SK-N-SH treated with all-trans-retinoic acid at 6 μM for 48 hours (cell line): ENCODE data around the gene TAOK1.

ENCODE experiments used
- ATAC-seq: fragments of 200-7000 bp; cut with Tn5 transposase; 3 replicates; pipeline ENCODE4 v1.9.1; 2020; ENCODE audit warnings: mild to moderate bottlenecking, moderate library complexity
- ARNTL ChIP-seq: fragments of 450-650 bp; formaldehyde crosslinking; IDR thresholded peaks from 2 replicates; pipeline ENCODE4 v1.5.0; 2020; ENCODE audit warnings: low read depth, mild to moderate bottlenecking, moderate library complexity, borderline replicate concordance
- BACH2 ChIP-seq: fragments of 250-450 bp; sonication (Bioruptor Pico); IDR thresholded peaks from 2 replicates; pipeline ENCODE4 v1.9.0; 2021; ENCODE audit warnings: mild to moderate bottlenecking, borderline replicate concordance
- CREB5 ChIP-seq: fragments of 250-450 bp; sonication (Bioruptor Pico); IDR thresholded peaks from 2 replicates; pipeline ENCODE4 v1.5.1; 2020; ENCODE audit warnings: low read depth, mild to moderate bottlenecking, moderate library complexity
- CSDC2 ChIP-seq: fragments of 250-450 bp; sonication (Bioruptor Pico); IDR thresholded peaks from 2 replicates; pipeline ENCODE4 v1.5.0; 2020; ENCODE audit warnings: mild to moderate bottlenecking, moderate library complexity
- ESRRG ChIP-seq: fragments of 250-450 bp; sonication (Bioruptor Pico); IDR thresholded peaks from 2 replicates; pipeline ENCODE4 v1.6.1; 2021; ENCODE audit warnings: mild to moderate bottlenecking
- GLIS3 ChIP-seq: fragments of 250-450 bp; sonication (Bioruptor Pico); IDR thresholded peaks from 2 replicates; pipeline ENCODE4 v1.5.0; 2020; ENCODE audit warnings: mild to moderate bottlenecking, moderate library complexity
- ISL1 ChIP-seq: fragments of 250-450 bp; sonication (Bioruptor Pico); IDR thresholded peaks from 2 replicates; pipeline ENCODE4 v2.1.2; 2022; ENCODE audit warnings: mild to moderate bottlenecking, moderate library complexity
- OSR1 ChIP-seq: fragments of 250-450 bp; sonication (Bioruptor Pico); IDR thresholded peaks from 2 replicates; pipeline ENCODE4 v1.8.0; 2022; ENCODE audit warnings: moderate library complexity, mild to moderate bottlenecking, inconsistent platforms
- PATZ1 ChIP-seq: fragments of 250-450 bp; sonication (Bioruptor Pico); IDR thresholded peaks from 2 replicates; pipeline ENCODE4 v1.8.0; 2020; ENCODE audit warnings: mild to moderate bottlenecking, moderate library complexity, borderline replicate concordance
- PPARA ChIP-seq: fragments of 250-450 bp; sonication (Bioruptor Pico); IDR thresholded peaks from 2 replicates; pipeline ENCODE4 v1.5.0; 2020; ENCODE audit warnings: mild to moderate bottlenecking, borderline replicate concordance
- RARB ChIP-seq: fragments of 250-450 bp; sonication (Bioruptor Pico); IDR thresholded peaks from 2 replicates; pipeline ENCODE4 v1.8.0; 2021; ENCODE audit warnings: mild to moderate bottlenecking, moderate library complexity
- SNAI2 ChIP-seq: fragments of 250-450 bp; sonication (Bioruptor Pico); IDR thresholded peaks from 2 replicates; pipeline ENCODE4 v1.5.0; 2020; ENCODE audit warnings: mild to moderate bottlenecking, moderate library complexity
- TCF4 ChIP-seq: fragments of 250-450 bp; sonication (Bioruptor Pico); IDR thresholded peaks from 2 replicates; pipeline ENCODE4 v1.8.0; 2021; ENCODE audit warnings: mild to moderate bottlenecking, moderate library complexity, borderline replicate concordance
- TSHZ2 ChIP-seq: fragments of 250-450 bp; sonication (Bioruptor Pico); IDR thresholded peaks from 2 replicates; pipeline ENCODE4 v1.5.0; 2020; ENCODE audit warnings: mild to moderate bottlenecking, moderate library complexity
- ZC3H10 ChIP-seq: fragments of 250-450 bp; sonication (Bioruptor Pico); IDR thresholded peaks from 2 replicates; pipeline ENCODE4 v1.5.1; 2021; ENCODE audit warnings: mild to moderate bottlenecking, moderate library complexity
- ZFP3 ChIP-seq: fragments of 250-450 bp; sonication (Bioruptor Pico); IDR thresholded peaks from 2 replicates; pipeline ENCODE4 v1.5.0; 2020; ENCODE audit warnings: mild to moderate bottlenecking, moderate library complexity
- ZFP30 ChIP-seq: fragments of 450-650 bp; formaldehyde crosslinking; IDR thresholded peaks from 2 replicates; pipeline ENCODE4 v1.5.0; 2022; ENCODE audit warnings: mild to moderate bottlenecking, moderate library complexity
- ZNF565 ChIP-seq: fragments of 450-650 bp; formaldehyde crosslinking; conservative IDR thresholded peaks from 2 replicates; pipeline ENCODE4 v1.5.0; 2020; ENCODE audit warnings: low read depth, mild to moderate bottlenecking, moderate library complexity
- ZNF8 ChIP-seq: fragments of 450-650 bp; formaldehyde crosslinking; IDR thresholded peaks from 2 replicates; pipeline ENCODE4 v1.5.0; 2020; ENCODE audit warnings: mild to moderate bottlenecking, moderate library complexity
- TF ChIP-seq, protein P1 (sequence below): fragments of 250-450 bp; sonication (Bioruptor Pico); IDR thresholded peaks from 2 replicates; pipeline ENCODE4 v1.8.0; 2021; ENCODE audit warnings: low read depth, mild to moderate bottlenecking, moderate library complexity, borderline replicate concordance
- TF ChIP-seq, protein P2 (sequence below): fragments of 250-450 bp; sonication (Bioruptor Pico); IDR thresholded peaks from 2 replicates; pipeline ENCODE4 v1.5.1; 2021; ENCODE audit warnings: mild to moderate bottlenecking, moderate library complexity

Gene TAOK1

DNA sequence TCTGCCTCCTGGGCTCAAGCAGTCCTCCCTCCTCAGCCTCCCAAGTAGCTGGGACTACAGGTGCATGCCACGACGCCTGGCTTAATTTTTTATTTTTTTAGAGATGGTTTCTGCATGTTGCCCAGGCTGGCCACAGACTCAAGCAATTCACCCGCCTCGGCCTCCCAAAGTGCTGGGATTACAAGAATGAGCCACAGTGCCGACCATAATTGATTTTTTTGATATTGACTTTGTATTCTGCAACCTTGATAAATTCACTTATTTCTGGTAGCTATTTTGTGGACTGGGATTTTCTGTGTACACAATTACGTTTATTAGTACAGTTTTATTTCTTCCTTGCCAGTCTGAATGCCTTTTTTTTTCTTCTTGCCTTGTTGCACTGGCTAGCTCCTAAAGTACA is 30.0 kb downstream of the TAOK1 start (continued):
- TF ChIP-seq ZC3H10 (CRISPR knock-in tag) (no peak), ZNF8 (CRISPR knock-in tag) (no peak), ESRRG (no peak), PPARA (CRISPR knock-in tag) (no peak), TSHZ2 (CRISPR knock-in tag) (no peak), ISL1 (no peak), ZNF565 (CRISPR knock-in tag) (no peak)

DNA sequence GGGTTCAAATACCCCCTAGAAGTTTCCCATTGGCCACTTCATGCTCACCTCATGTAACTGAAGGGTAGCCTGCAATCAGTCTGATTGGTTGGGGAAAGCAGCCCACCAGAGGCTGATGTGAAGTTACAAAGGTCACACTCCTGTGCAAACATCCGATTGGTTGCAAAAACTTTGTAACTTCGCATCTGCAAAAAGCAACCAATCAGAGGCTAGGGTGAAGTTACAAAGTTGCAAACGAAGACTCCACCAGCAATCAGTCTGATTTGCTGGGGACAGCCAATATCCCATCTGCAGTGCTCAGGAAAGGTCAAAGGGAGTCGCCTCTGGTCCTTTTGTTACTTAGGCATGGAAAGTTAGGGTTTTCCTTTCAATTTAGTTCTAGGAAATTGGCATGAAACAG is 40.1 kb downstream of the TAOK1 start:
- ATAC-seq: no peak
- no peak for TF ChIP-seq PATZ1 (CRISPR knock-in tag)
- TF ChIP-seq ARNTL: no peak
- TF ChIP-seq OSR1 (CRISPR knock-in tag): no peak
- no peak for TF ChIP-seq RARB (CRISPR knock-in tag)
- TF ChIP-seq BACH2 (CRISPR knock-in tag): no peak
- TF ChIP-seq GLIS3 (CRISPR knock-in tag): no peak
- TF ChIP-seq ZC3H10 (CRISPR knock-in tag): no peak
- no peak for TF ChIP-seq ZNF8 (CRISPR knock-in tag)
- TF ChIP-seq CSDC2 (CRISPR knock-in tag): no peak
- TF ChIP-seq, protein P1, sequence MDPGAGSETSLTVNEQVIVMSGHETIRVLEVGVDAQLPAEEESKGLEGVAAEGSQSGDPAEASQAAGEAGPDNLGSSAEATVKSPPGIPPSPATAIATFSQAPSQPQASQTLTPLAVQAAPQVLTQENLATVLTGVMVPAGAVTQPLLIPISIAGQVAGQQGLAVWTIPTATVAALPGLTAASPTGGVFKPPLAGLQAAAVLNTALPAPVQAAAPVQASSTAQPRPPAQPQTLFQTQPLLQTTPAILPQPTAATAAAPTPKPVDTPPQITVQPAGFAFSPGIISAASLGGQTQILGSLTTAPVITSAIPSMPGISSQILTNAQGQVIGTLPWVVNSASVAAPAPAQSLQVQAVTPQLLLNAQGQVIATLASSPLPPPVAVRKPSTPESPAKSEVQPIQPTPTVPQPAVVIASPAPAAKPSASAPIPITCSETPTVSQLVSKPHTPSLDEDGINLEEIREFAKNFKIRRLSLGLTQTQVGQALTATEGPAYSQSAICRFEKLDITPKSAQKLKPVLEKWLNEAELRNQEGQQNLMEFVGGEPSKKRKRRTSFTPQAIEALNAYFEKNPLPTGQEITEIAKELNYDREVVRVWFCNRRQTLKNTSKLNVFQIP (CRISPR knock-in tag): no peak
- no peak for TF ChIP-seq TSHZ2 (CRISPR knock-in tag)
- no peak for TF ChIP-seq ESRRG
- TF ChIP-seq PPARA (CRISPR knock-in tag): no peak
- TF ChIP-seq ZFP30 (CRISPR knock-in tag): no peak

DNA sequence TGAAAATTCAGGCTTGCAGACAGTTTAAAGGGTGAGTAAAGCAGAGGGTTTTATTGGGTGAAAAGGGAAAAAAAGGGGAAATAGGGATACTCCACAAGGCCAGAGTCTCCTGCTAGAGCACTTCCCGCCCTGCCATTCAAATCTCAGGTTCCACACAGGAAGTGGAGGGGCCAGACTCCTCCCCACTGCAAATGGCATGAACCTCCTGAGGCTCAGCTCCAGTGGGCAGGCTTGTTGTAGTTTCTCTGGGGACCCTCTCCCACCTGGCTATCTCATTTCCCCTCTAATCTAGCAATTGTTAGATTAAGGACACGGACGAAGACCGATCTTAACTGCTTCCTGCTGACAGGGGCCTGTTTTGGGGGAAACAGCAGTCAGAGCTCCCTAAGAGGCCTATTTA is 43.4 kb downstream of the TAOK1 start:
- ATAC-seq: no peak
- no peak for TF ChIP-seq TCF4 (CRISPR knock-in tag)
- no peak for TF ChIP-seq BACH2 (CRISPR knock-in tag)
- no peak for TF ChIP-seq GLIS3 (CRISPR knock-in tag)
- TF ChIP-seq ZFP3 (CRISPR knock-in tag): no peak
- TF ChIP-seq OSR1 (CRISPR knock-in tag): no peak
- TF ChIP-seq, protein P2, sequence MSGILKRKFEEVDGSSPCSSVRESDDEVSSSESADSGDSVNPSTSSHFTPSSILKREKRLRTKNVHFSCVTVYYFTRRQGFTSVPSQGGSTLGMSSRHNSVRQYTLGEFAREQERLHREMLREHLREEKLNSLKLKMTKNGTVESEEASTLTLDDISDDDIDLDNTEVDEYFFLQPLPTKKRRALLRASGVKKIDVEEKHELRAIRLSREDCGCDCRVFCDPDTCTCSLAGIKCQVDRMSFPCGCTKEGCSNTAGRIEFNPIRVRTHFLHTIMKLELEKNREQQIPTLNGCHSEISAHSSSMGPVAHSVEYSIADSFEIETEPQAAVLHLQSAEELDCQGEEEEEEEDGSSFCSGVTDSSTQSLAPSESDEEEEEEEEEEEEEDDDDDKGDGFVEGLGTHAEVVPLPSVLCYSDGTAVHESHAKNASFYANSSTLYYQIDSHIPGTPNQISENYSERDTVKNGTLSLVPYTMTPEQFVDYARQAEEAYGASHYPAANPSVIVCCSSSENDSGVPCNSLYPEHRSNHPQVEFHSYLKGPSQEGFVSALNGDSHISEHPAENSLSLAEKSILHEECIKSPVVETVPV (CRISPR knock-in tag): no peak
- no peak for TF ChIP-seq CREB5 (CRISPR knock-in tag)
- no peak for TF ChIP-seq CSDC2 (CRISPR knock-in tag)
- TF ChIP-seq SNAI2 (CRISPR knock-in tag): no peak
- no peak for TF ChIP-seq ESRRG
- no peak for TF ChIP-seq PPARA (CRISPR knock-in tag)
